ENCODE data around the gene BRCA1. TPM values are rescaled to one million over a fixed set of nuclear protein-coding genes. Genes with fewer than 3 reads are reported as not detected.
"Not testable (repeated sequence)": the region's sequence is repeated elsewhere in the genome, so short reads cannot be mapped to it uniquely, and the experiment has no call there.

BRCA1 gene
- total RNA-seq, 1 donor from 2014 or later, result 9.3 TPM

DNA sequence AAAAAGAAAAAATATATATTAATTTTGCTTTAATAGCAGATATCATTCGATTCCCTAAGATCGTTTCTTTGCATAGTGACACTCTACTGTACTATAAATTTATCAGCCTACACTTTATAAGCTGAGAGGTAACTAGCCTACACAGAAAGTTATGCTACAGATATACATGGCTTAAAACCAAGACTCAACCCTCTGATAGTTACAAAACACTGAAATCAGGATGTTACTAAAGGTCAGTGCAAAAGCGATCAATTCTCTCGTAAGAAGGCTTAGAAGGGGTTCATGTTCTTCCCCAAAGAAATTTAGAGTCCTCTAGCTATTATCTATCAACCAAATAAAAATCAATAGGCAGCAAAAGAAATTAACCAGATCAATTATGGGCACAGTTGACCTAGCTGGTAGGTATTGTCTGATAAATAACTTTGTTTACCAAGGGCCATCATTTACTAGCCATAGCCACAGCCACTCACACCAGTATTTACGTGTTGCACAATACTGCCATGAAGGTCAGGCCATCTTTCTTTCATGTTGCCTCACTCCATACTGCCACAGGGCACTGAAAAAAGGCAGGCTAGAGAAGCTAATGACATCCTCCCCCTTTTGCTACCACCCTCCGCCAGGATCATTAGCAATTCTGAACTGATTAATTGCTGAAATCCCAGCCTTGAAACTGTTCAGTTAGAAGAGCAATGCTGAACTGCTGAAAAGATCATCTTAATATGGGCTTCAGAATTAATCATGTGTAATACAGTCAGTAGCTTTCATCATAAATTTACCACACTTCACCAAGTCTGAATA, 56.4 kb downstream of the BRCA1 start:
- H3K36me3 ChIP-seq (ENCODE audit: control insufficient read depth, insufficient read depth, low read length), result no peaks in the 10 kb centered on the region
- H3K4me3 ChIP-seq (ENCODE audit: low read depth, low read length), result no peak overlapping the region
- no peaks in the 10 kb centered on the region for H3K27me3 ChIP-seq (ENCODE audit: control insufficient read depth, insufficient read depth, low read length)
- no peak for DNase-seq (ENCODE audit: low read depth)
- TF ChIP-seq, protein P1, sequence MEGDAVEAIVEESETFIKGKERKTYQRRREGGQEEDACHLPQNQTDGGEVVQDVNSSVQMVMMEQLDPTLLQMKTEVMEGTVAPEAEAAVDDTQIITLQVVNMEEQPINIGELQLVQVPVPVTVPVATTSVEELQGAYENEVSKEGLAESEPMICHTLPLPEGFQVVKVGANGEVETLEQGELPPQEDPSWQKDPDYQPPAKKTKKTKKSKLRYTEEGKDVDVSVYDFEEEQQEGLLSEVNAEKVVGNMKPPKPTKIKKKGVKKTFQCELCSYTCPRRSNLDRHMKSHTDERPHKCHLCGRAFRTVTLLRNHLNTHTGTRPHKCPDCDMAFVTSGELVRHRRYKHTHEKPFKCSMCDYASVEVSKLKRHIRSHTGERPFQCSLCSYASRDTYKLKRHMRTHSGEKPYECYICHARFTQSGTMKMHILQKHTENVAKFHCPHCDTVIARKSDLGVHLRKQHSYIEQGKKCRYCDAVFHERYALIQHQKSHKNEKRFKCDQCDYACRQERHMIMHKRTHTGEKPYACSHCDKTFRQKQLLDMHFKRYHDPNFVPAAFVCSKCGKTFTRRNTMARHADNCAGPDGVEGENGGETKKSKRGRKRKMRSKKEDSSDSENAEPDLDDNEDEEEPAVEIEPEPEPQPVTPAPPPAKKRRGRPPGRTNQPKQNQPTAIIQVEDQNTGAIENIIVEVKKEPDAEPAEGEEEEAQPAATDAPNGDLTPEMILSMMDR (IDR thresholded peaks at IDR 0.05; ENCODE audit: insufficient read depth, low read length, poor library complexity, severe bottlenecking), result no peak

DNA sequence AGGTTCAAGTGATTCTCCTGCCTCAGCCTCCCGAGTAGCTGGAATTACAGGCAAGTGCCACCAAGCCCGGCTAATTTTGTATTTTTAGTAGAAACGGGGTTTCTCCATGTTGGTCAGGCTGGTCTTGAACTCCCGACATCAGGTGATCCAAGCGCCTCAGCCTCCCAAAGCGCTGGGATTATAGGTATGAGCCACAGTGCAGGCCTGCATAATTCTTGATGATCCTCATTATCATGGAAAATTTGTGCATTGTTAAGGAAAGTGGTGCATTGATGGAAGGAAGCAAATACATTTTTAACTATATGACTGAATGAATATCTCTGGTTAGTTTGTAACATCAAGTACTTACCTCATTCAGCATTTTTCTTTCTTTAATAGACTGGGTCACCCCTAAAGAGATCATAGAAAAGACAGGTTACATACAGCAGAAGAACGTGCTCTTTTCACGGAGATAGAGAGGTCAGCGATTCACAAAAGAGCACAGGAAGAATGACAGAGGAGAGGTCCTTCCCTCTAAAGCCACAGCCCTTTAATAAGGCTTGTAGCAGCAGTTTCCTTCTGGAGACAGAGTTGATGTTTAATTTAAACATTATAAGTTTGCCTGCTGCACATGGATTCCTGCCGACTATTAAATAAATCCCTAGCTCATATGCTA, 62.1 kb downstream of the BRCA1 start:
- H3K4me3 ChIP-seq (ENCODE audit: low read depth, low read length), result no peak overlapping the region
- DNase-seq (ENCODE audit: low read depth), result no peak
- H3K36me3 ChIP-seq (ENCODE audit: control insufficient read depth, insufficient read depth, low read length), result no peaks in the 10 kb centered on the region
- TF ChIP-seq, protein P1 (IDR thresholded peaks at IDR 0.05; ENCODE audit: insufficient read depth, low read length, poor library complexity, severe bottlenecking), result no peak
- H3K27me3 ChIP-seq (ENCODE audit: control insufficient read depth, insufficient read depth, low read length), result no peaks in the 10 kb centered on the region

- Histone ChIP-seq H3K4me3 (ENCODE audit: low read depth, low read length) (no peak overlapping the region), H3K36me3 (ENCODE audit: control insufficient read depth, insufficient read depth, low read length) (no peaks in the 10 kb centered on the region), H3K27me3 (ENCODE audit: control insufficient read depth, insufficient read depth, low read length) (no peaks in the 10 kb centered on the region)
- TF ChIP-seq, protein P1 (IDR thresholded peaks at IDR 0.05; ENCODE audit: insufficient read depth, low read length, poor library complexity, severe bottlenecking), result no peak
- DNase-seq (ENCODE audit: low read depth), result no peak
Observed at GRCh38 chr17:43056051-43056450, 69.1 kb downstream of the BRCA1 start.

GRCh38 chr17:43053008-43053407, 72.2 kb downstream of the BRCA1 start:
- not testable (repeated sequence) for H3K36me3 ChIP-seq (ENCODE audit: control insufficient read depth, insufficient read depth, low read length); H3K4me3 ChIP-seq (ENCODE audit: low read depth, low read length); DNase-seq (ENCODE audit: low read depth); H3K27me3 ChIP-seq (ENCODE audit: control insufficient read depth, insufficient read depth, low read length)

DNA sequence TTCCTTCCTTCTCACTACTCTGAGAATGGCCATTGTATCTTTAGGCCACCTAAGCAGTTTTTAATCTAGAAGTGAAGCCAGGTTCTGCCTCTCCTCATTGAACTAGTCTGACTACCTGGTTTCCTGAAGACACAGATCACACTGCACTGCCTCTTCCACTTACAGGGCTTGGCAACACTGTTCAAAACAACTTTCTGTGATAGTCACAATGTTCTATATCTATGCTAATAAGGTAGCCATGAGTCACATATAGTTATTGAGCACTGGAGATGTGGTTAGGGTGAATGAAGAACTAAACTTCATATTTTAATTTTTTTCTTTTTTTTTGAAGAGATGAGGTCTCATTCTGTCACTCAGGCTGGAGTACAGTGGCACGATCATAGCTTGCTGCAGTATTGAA, 73.2 kb downstream of the BRCA1 start:
- no peaks in the 10 kb centered on the region for H3K36me3 ChIP-seq (ENCODE audit: control insufficient read depth, insufficient read depth, low read length)
- TF ChIP-seq, protein P1 (IDR thresholded peaks at IDR 0.05; ENCODE audit: insufficient read depth, low read length, poor library complexity, severe bottlenecking), result no peak
- no peak for DNase-seq (ENCODE audit: low read depth)
- H3K4me3 ChIP-seq (ENCODE audit: low read depth, low read length), result no peak overlapping the region
- H3K27me3 ChIP-seq (ENCODE audit: control insufficient read depth, insufficient read depth, low read length), result no peaks in the 10 kb centered on the region

- TF ChIP-seq, protein P1 (IDR thresholded peaks at IDR 0.05; ENCODE audit: insufficient read depth, low read length, poor library complexity, severe bottlenecking), result no peak
- DNase-seq (ENCODE audit: low read depth), result no peak
- Histone ChIP-seq H3K36me3 (ENCODE audit: control insufficient read depth, insufficient read depth, low read length) (no peaks in the 10 kb centered on the region), H3K4me3 (ENCODE audit: low read depth, low read length) (no peak overlapping the region), H3K27me3 (ENCODE audit: control insufficient read depth, insufficient read depth, low read length) (no peaks in the 10 kb centered on the region)
Observed at GRCh38 chr17:43044024-43044423, 81.1 kb downstream of the BRCA1 start.

All from kidney epithelial cell (primary cell).